Ovary (tissue), 3 donors: ENCODE data around the gene ZCCHC14.

ENCODE experiments used
- EP300 ChIP-seq: sonication (generic); formaldehyde crosslinking; IDR thresholded peaks from one replicate; pipeline ENCODE4 v1.6.1; 2017; ENCODE audit warnings: antibody characterized with exemption
- POLR2A ChIP-seq: fragments of 450-650 bp; IDR thresholded peaks from one replicate; pipeline ENCODE4 v1.6.1; 2017; ENCODE audit warnings: antibody characterized with exemption, mild to moderate bottlenecking, moderate library complexity
- TF ChIP-seq, protein P1 (sequence below), 3 donors: fragments of 450-650 bp in 2 of 3; fragments of 200-600 bp in 1 of 3; IDR thresholded peaks; one replicate each; pipeline versions ENCODE4 v1.5.1 to v1.8.0; 2016 to 2022; ENCODE audit warnings: antibody characterized with exemption in 3 of 3, mild to moderate bottlenecking in 1 of 3
- donor health status: DM: no; HTN: no; CAD: no.

DNA sequence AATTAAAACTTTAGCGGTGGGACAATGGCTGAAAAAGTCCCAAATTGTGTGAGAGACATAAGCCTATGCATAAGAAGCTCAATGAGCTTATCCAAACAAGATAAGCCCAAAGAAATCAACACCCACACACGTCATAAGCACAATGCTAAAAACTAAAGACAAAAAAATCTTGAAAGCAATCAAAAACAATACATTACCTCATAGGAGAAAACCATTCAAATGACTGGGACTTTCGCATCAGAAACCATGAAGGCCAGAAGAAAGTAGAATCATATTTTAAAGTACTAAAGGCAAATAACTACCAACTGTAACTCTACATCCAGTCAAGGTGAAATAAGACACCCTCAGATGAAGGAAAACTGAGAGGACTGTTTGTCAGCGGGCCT lies 50.2 kb downstream of the ZCCHC14 start:
- TF ChIP-seq, protein P1, sequence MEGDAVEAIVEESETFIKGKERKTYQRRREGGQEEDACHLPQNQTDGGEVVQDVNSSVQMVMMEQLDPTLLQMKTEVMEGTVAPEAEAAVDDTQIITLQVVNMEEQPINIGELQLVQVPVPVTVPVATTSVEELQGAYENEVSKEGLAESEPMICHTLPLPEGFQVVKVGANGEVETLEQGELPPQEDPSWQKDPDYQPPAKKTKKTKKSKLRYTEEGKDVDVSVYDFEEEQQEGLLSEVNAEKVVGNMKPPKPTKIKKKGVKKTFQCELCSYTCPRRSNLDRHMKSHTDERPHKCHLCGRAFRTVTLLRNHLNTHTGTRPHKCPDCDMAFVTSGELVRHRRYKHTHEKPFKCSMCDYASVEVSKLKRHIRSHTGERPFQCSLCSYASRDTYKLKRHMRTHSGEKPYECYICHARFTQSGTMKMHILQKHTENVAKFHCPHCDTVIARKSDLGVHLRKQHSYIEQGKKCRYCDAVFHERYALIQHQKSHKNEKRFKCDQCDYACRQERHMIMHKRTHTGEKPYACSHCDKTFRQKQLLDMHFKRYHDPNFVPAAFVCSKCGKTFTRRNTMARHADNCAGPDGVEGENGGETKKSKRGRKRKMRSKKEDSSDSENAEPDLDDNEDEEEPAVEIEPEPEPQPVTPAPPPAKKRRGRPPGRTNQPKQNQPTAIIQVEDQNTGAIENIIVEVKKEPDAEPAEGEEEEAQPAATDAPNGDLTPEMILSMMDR (IDR thresholded peaks at IDR 0.05): no peak
- TF ChIP-seq POLR2A (no peak), EP300 (no peak)
